ENCODE measurements around the gene TWIST1.

Gene TWIST1

DNA sequence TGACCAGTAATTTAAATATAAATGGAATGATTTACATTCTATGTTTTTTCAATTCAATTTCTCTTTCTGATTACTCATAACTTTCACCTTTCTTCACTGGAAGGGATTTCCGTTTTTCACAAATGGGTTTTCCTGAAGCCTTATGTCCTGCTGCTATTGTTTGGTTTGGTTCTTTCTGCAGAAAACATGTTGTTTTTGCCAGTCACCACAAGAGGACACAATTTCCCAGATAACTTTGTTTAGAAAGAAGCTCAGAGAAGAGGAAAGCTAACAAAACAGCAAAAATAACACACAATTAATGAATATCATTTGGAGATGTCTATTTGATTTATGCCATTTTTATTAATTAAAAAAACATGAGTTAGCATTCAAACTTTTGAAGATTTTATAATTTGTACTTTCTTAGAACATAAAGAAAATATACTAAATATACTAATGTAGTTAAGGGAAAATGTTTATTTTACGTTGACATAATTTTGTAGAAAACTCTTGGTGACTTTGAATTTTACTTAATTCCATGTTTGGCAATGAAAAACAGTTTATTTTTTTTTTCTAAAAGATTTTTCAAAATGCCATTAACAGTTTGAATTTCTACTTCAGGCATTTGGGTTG, 4.6 kb upstream of the TWIST1 start:
- DNase-seq (ENCODE audit: insufficient read length) (no peak), FAIRE-seq (no peak)
- TF ChIP-seq TAF1 (IDR thresholded peaks at IDR 0.05; ENCODE audit: borderline replicate concordance, low read depth, low read length) (no peak), POLR2AphosphoS5 (IDR thresholded peaks at IDR 0.05; ENCODE audit: low read depth, low read length) (no peak)

DNA sequence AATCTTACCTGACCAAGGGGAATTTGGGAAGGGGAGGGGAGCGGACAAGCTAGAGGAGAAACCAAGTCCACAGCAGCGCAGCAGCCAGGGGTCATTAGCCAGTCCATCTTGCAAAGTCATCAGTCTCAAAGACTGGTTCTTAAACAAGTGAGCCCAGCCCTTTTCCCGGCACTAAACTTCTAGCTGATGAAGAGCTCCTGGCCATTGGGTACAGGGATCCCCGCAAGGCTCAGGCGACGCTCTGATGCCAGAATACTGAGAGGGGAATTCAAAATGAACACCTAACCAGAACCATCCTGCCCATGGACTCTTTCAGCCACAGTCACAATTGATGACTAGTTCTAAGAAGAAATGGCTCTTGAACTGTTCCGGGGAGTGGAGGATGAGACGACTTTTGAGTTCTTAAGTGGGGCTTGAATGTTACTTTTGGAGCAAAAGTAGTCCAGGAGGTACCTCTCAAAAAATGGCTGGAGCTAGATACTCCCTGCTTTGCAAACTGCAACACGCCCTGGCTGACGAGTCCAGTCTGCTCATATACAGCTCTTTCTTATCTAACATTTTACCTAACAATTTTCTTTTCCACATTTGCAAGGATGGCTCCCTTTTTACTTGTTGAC, 2.5 kb upstream of the TWIST1 start:
- TF ChIP-seq POLR2AphosphoS5 (IDR thresholded peaks at IDR 0.05; ENCODE audit: low read depth, low read length) = no peak
- TF ChIP-seq TAF1 (IDR thresholded peaks at IDR 0.05; ENCODE audit: borderline replicate concordance, low read depth, low read length) = no peak
- no peak for TF ChIP-seq POLR2A (IDR thresholded peaks at IDR 0.05; ENCODE audit: low read depth, low read length)
- FAIRE-seq (no peak), DNase-seq (ENCODE audit: insufficient read length) (no peak)

DNA sequence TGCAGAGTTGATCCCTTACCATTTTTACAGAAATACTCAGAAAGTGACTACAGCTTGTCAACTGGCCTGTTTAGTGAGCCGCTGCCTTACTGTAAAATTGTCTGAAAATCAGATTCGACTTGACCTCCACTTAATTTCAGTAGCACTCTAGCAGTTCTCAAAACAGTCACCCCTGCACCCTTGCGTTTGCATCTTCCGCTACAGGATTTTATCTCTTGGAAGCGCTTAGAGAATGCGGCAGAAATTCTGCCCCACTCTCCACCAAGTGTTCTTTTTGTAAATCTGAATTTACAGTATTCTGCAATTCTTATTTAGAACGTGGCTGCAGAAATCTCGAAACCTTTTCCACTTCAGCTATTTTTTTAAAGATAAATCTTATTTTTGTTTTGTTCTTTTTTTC, 1.9 kb upstream of the TWIST1 start:
- FAIRE-seq = no peak

DNA sequence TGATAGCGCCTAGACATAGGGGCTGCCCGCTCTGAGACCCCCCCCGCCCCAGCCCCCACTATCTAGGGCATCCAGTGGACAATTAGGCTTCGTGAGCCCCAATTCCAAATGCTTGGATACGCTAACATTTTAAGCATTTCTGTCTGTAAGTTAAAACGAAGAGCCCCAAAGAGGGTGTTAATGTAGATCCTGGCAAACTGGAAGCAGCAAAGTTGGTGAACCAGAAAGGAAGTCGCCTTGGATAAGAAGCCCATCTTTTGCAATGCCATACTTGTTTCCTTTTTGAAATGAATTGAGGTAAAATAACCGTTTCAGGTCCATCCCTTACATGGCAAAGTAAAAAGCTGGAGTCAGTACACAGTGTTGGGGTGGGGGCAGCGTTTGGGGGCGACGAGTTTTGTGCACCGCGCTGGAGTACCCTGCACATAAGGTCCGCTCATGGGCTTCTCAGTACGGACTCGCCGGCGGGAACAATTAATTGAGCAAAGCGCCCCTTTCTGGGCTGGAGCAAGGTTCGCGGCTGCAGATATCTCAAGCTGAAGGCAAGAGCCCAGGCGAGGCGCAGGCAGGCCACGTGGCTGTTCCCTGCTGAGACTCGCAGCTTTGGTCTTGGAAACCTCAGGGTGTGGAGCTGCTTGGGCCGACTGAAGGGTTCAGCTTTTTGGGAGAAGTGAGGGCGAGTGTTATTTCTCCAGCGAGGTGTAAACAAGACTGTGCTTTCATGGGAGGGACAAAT, 1.4 kb upstream of the TWIST1 start:
- TF ChIP-seq POLR2AphosphoS5 (IDR thresholded peaks at IDR 0.05; ENCODE audit: low read depth, low read length) = no peak
- no peak for FAIRE-seq
- DNase-seq (ENCODE audit: insufficient read length) = no peak

More for the DNA sequence above, 1.9 kb upstream of the TWIST1 start:
- TF ChIP-seq POLR2A (IDR thresholded peaks at IDR 0.05; ENCODE audit: low read depth, low read length) (no peak), POLR2AphosphoS5 (IDR thresholded peaks at IDR 0.05; ENCODE audit: low read depth, low read length) (no peak), TAF1 (IDR thresholded peaks at IDR 0.05; ENCODE audit: borderline replicate concordance, low read depth, low read length) (no peak)
- no peak for DNase-seq (ENCODE audit: insufficient read length)

DNA sequence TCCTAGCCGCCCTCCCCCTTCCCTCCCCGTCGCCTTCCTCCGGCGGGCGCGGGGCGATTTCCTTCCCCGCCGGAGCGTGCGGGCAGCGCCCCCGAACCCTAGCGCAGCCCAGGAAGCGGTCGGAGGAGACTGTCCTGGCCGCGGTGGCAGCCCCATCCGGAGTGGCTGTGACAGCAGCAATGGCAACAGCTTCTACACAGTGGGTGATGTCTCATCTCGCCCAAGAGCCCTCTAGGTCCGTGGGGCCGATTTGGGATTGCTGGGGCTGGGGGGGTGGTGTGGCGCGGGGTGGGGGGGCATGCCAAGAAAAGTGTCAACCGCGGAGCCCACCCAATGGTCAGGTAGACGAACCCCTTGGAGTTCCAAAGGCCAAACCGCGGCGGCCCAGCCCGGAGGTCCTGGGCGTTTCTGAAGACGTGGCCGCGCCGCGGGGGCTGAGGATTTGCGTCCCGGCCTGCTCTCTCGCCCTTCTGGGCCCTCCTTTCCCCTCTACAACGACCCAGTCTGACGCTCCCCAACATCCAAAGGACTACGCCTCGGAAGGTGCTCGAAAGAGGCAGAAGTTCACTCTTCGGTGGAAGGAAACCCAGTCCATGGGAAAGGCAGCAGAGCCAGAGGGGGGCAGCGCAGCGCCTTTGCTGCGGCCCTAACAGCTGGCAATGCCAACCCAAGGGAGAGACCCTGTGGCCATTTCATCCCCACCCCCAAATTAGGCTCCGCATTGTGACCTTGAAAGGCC, 603 bp upstream of the TWIST1 start:
- DNase-seq (ENCODE audit: insufficient read length) (no peak), FAIRE-seq (no peak)
- TF ChIP-seq POLR2A (IDR thresholded peaks at IDR 0.05; ENCODE audit: low read depth, low read length) (no peak), TAF1 (IDR thresholded peaks at IDR 0.05; ENCODE audit: borderline replicate concordance, low read depth, low read length) (no peak), POLR2AphosphoS5 (IDR thresholded peaks at IDR 0.05; ENCODE audit: low read depth, low read length) (no peak)

DNA sequence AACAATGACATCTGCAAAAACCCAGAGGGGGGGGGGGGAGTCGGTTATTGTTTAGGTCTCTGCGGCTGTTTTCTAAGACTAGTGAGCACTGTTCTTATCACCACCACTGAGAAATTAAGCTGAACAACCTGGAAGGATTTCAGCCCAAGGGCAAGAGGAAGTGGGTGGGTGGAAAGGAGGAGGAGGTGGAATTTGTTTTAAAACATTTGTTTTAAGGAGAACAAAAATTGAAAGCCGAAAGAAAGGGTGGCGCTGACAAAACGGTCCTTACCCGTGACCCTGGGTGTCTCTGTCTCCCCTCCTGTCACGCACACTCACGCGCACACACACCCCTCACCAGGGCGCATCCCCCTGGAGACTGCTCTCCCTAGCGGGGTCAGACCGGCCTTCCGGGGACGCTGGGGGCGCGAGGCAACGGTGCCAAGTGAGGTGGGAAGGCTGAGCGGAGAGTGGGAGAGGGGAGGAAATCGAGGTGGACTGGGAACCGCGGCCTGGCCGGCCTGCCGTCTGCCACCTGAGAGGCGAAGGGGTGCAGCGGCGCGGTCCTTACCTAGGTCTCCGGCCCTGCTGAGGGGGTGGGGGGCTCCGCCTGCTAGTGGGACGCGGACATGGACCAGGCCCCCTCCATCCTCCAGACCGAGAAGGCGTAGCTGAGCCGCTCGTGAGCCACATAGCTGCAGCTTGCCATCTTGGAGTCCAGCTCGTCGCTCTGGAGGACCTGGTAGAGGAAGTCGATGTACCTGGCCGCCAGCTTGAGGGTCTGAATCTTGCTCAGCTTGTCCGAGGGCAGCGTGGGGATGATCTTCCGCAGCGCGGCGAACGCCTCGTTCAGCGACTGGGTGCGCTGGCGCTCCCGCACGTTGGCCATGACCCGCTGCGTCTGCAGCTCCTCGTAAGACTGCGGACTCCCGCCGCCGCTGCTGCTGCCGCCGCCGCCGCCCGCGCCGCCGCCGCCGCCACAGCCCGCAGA, 1.0 kb downstream of the TWIST1 start:
- FAIRE-seq = no peak
- no peak for DNase-seq (ENCODE audit: insufficient read length)
- no peak for TF ChIP-seq POLR2A (IDR thresholded peaks at IDR 0.05; ENCODE audit: low read depth, low read length)
- no peak for TF ChIP-seq TAF1 (IDR thresholded peaks at IDR 0.05; ENCODE audit: borderline replicate concordance, low read depth, low read length)
- TF ChIP-seq POLR2AphosphoS5 (IDR thresholded peaks at IDR 0.05; ENCODE audit: low read depth, low read length) = no peak

DNA sequence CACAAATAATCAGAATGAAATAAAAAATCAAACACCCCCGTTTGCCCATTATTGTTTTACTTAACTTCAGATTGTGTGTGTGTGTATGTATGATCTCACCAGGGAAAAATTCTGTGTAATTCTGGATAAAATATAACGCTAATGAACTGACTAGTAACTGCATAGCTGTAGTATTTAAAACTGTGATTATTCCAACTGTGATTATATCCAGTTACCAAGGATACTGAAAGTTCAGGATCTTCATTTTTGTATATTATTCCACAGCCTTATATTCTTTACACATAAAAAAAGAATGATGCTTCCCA, 2.9 kb downstream of the TWIST1 start:
- no peak for DNase-seq (ENCODE audit: insufficient read length)
- TF ChIP-seq TAF1 (IDR thresholded peaks at IDR 0.05; ENCODE audit: borderline replicate concordance, low read depth, low read length) = no peak
- TF ChIP-seq POLR2A (IDR thresholded peaks at IDR 0.05; ENCODE audit: low read depth, low read length) = no peak
- no peak for TF ChIP-seq POLR2AphosphoS5 (IDR thresholded peaks at IDR 0.05; ENCODE audit: low read depth, low read length)

DNA sequence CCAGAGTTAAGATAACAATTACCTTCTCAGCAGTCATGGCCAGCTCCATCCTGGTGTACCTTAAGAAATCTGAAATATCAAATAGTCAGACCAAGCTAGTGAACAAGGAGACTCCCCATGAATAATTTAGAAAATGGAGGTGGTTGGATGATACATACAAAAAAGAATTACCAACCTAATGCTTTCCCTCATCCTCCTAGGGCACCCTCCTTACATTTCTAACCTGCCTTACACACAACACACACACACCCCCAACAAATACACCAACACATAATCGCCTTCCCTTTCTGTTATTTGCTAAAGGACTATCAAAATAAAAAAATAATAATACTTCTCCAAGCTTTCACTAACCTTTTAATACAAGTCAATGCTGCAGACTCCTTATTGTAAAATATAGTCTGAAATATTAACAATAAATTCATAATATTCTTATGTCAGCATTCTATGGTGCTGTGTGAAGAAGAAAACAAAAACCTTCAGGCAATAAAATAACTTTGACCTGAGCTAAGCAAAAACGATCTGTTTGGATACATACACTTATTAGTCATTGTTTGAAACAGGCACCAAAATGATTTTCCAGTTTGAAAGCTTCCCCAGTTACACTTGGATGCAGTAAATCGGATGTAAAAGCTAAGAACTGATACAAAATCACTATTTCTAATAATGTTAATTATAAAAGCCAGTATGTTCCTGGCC, 3.4 kb downstream of the TWIST1 start:
- DNase-seq (ENCODE audit: insufficient read length) (no peak), FAIRE-seq (no peak)
- TF ChIP-seq TAF1 (IDR thresholded peaks at IDR 0.05; ENCODE audit: borderline replicate concordance, low read depth, low read length) (no peak), POLR2A (IDR thresholded peaks at IDR 0.05; ENCODE audit: low read depth, low read length) (no peak), POLR2AphosphoS5 (IDR thresholded peaks at IDR 0.05; ENCODE audit: low read depth, low read length) (no peak)

More for the DNA sequence above, 2.9 kb downstream of the TWIST1 start:
- FAIRE-seq = no peak

DNA sequence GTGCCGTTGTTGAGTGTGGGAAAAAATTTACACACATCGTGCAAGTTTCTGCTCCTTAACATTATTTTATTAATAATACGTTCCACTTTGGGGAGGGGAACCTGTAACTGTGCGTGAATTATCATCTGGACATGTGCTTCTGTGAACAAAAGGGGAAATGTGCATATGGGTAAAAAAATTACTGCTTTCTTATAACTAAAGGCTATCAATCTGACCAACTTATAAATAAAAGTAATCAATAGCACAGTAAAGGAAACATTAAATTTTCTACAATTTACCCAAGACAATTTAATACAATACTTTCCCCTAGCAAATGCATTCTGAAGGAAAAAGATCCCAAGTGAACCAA, 4.5 kb downstream of the TWIST1 start:
- DNase-seq (ENCODE audit: insufficient read length) (no peak), FAIRE-seq (no peak)
- no peak for TF ChIP-seq POLR2AphosphoS5 (IDR thresholded peaks at IDR 0.05; ENCODE audit: low read depth, low read length)
- TF ChIP-seq TAF1 (IDR thresholded peaks at IDR 0.05; ENCODE audit: borderline replicate concordance, low read depth, low read length) = no peak
- TF ChIP-seq POLR2A (IDR thresholded peaks at IDR 0.05; ENCODE audit: low read depth, low read length) = no peak

DNA sequence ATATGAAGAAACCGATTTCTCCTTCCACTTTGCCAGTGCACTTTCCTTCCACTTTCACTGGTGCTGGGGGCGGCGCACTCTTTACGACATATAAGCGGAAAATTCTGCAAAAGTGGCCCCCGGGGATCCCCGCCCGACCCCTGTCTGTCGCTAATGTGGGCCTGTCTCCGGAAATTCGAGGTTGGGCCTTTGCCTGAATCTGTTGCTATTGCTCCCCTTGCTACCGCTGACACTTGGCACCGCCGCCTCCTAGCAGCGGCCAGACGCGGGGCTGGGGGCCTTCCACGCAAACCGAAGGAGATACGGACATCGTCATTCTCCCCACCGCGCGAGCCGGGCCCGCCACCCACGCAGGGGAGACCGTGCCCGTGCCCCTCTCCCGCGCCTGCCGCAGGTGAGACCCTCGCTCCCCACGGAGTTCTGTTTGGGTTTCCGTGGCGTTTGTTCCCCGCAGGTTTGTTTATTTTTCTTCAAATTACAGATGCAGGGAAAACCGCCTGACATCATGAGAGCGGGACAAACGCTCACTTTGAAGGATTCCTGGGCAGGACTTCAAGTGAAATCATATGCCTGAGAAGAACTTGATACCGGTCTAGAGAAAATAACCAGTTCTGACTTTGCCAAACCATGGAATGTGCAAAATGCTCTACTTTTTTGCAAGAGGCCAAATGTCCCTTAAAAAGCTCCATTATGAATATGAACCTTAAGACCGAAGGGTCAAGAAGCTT, 5.0 kb downstream of the TWIST1 start:
- FAIRE-seq (no peak), DNase-seq (ENCODE audit: insufficient read length) (no peak)
- TF ChIP-seq TAF1 (IDR thresholded peaks at IDR 0.05; ENCODE audit: borderline replicate concordance, low read depth, low read length) (no peak), POLR2AphosphoS5 (IDR thresholded peaks at IDR 0.05; ENCODE audit: low read depth, low read length) (no peak), POLR2A (IDR thresholded peaks at IDR 0.05; ENCODE audit: low read depth, low read length) (no peak)
